ENCODE results near the gene BPIFB1.

The BPIFB1 gene

GRCh38 chr20:33337531-33338165, 54.6 kb downstream of the BPIFB1 start:
- Histone ChIP-seq H3K4me1 (ENCODE audit: control insufficient read depth, insufficient read depth, low read length) (no peaks in the 10 kb centered on the region), H3K9me3 (ENCODE audit: control insufficient read depth, low read length) (no peaks in the 10 kb centered on the region), H3K4me3 (ENCODE audit: low read length) (no peak overlapping the region), H3K9ac (ENCODE audit: low read length) (no peak overlapping the region), H3K27me3 (ENCODE audit: control insufficient read depth, insufficient read depth, low read length) (no peaks in the 10 kb centered on the region), H3K36me3 (ENCODE audit: control insufficient read depth, insufficient read depth, low read length) (no peaks in the 10 kb centered on the region)

GRCh38 chr20:33338467-33339258, 55.6 kb downstream of the BPIFB1 start:
- H3K36me3 ChIP-seq (ENCODE audit: control insufficient read depth, insufficient read depth, low read length): no peaks in the 10 kb centered on the region
- no peak overlapping the region for H3K4me3 ChIP-seq (ENCODE audit: low read length)
- H3K9me3 ChIP-seq (ENCODE audit: control insufficient read depth, low read length): no peaks in the 10 kb centered on the region
- H3K27me3 ChIP-seq (ENCODE audit: control insufficient read depth, insufficient read depth, low read length): no peaks in the 10 kb centered on the region
- H3K9ac ChIP-seq (ENCODE audit: low read length): no peak overlapping the region
- no peaks in the 10 kb centered on the region for H3K4me1 ChIP-seq (ENCODE audit: control insufficient read depth, insufficient read depth, low read length)

- H3K4me1 ChIP-seq (ENCODE audit: control insufficient read depth, insufficient read depth, low read length): no peaks in the 10 kb centered on the region
- no peaks in the 10 kb centered on the region for H3K9me3 ChIP-seq (ENCODE audit: control insufficient read depth, low read length)
- H3K9ac ChIP-seq (ENCODE audit: low read length): no peak overlapping the region
- no peak overlapping the region for H3K4me3 ChIP-seq (ENCODE audit: low read length)
- H3K36me3 ChIP-seq (ENCODE audit: control insufficient read depth, insufficient read depth, low read length): no peaks in the 10 kb centered on the region
- H3K27me3 ChIP-seq (ENCODE audit: control insufficient read depth, insufficient read depth, low read length): no peaks in the 10 kb centered on the region
Measured at GRCh38 chr20:33339515-33340058, 56.6 kb downstream of the BPIFB1 start.

- H3K36me3 ChIP-seq (ENCODE audit: control insufficient read depth, insufficient read depth, low read length): no peaks in the 10 kb centered on the region
- no peaks in the 10 kb centered on the region for H3K9me3 ChIP-seq (ENCODE audit: control insufficient read depth, low read length)
- H3K27me3 ChIP-seq (ENCODE audit: control insufficient read depth, insufficient read depth, low read length): no peaks in the 10 kb centered on the region
- H3K4me3 ChIP-seq (ENCODE audit: low read length): no peak overlapping the region
- H3K9ac ChIP-seq (ENCODE audit: low read length): no peak overlapping the region
- no peaks in the 10 kb centered on the region for H3K4me1 ChIP-seq (ENCODE audit: control insufficient read depth, insufficient read depth, low read length)
Measured at GRCh38 chr20:33343521-33343920, 60.5 kb downstream of the BPIFB1 start.

GRCh38 chr20:33345342-33345741, 62.3 kb downstream of the BPIFB1 start:
- no peaks in the 10 kb centered on the region for H3K9me3 ChIP-seq (ENCODE audit: control insufficient read depth, low read length)
- no peaks in the 10 kb centered on the region for H3K36me3 ChIP-seq (ENCODE audit: control insufficient read depth, insufficient read depth, low read length)
- H3K4me1 ChIP-seq (ENCODE audit: control insufficient read depth, insufficient read depth, low read length): no peaks in the 10 kb centered on the region
- H3K4me3 ChIP-seq (ENCODE audit: low read length): no peak overlapping the region
- no peak overlapping the region for H3K9ac ChIP-seq (ENCODE audit: low read length)
- H3K27me3 ChIP-seq (ENCODE audit: control insufficient read depth, insufficient read depth, low read length): no peaks in the 10 kb centered on the region

- H3K36me3 ChIP-seq (ENCODE audit: control insufficient read depth, insufficient read depth, low read length): no peaks in the 10 kb centered on the region
- no peaks in the 10 kb centered on the region for H3K9me3 ChIP-seq (ENCODE audit: control insufficient read depth, low read length)
- no peaks in the 10 kb centered on the region for H3K27me3 ChIP-seq (ENCODE audit: control insufficient read depth, insufficient read depth, low read length)
- H3K4me1 ChIP-seq (ENCODE audit: control insufficient read depth, insufficient read depth, low read length): no peaks in the 10 kb centered on the region
- no peak overlapping the region for H3K4me3 ChIP-seq (ENCODE audit: low read length)
- no peak overlapping the region for H3K9ac ChIP-seq (ENCODE audit: low read length)
Measured at GRCh38 chr20:33348136-33348937, 65.3 kb downstream of the BPIFB1 start.

GRCh38 chr20:33349493-33349892, 66.5 kb downstream of the BPIFB1 start:
- no peaks in the 10 kb centered on the region for H3K36me3 ChIP-seq (ENCODE audit: control insufficient read depth, insufficient read depth, low read length)
- no peaks in the 10 kb centered on the region for H3K27me3 ChIP-seq (ENCODE audit: control insufficient read depth, insufficient read depth, low read length)
- no peaks in the 10 kb centered on the region for H3K9me3 ChIP-seq (ENCODE audit: control insufficient read depth, low read length)
- no peak overlapping the region for H3K9ac ChIP-seq (ENCODE audit: low read length)
- H3K4me3 ChIP-seq (ENCODE audit: low read length): no peak overlapping the region
- no peaks in the 10 kb centered on the region for H3K4me1 ChIP-seq (ENCODE audit: control insufficient read depth, insufficient read depth, low read length)

GRCh38 chr20:33351696-33352095, 68.7 kb downstream of the BPIFB1 start:
- no peaks in the 10 kb centered on the region for H3K9me3 ChIP-seq (ENCODE audit: control insufficient read depth, low read length)
- H3K4me1 ChIP-seq (ENCODE audit: control insufficient read depth, insufficient read depth, low read length): no peaks in the 10 kb centered on the region
- no peaks in the 10 kb centered on the region for H3K36me3 ChIP-seq (ENCODE audit: control insufficient read depth, insufficient read depth, low read length)
- no peak overlapping the region for H3K9ac ChIP-seq (ENCODE audit: low read length)
- no peaks in the 10 kb centered on the region for H3K27me3 ChIP-seq (ENCODE audit: control insufficient read depth, insufficient read depth, low read length)
- no peak overlapping the region for H3K4me3 ChIP-seq (ENCODE audit: low read length)

GRCh38 chr20:33352258-33353012, 69.4 kb downstream of the BPIFB1 start:
- Histone ChIP-seq H3K4me3 (ENCODE audit: low read length) (no peak overlapping the region), H3K36me3 (ENCODE audit: control insufficient read depth, insufficient read depth, low read length) (no peaks in the 10 kb centered on the region), H3K9ac (ENCODE audit: low read length) (no peak overlapping the region), H3K9me3 (ENCODE audit: control insufficient read depth, low read length) (no peaks in the 10 kb centered on the region), H3K27me3 (ENCODE audit: control insufficient read depth, insufficient read depth, low read length) (no peaks in the 10 kb centered on the region), H3K4me1 (ENCODE audit: control insufficient read depth, insufficient read depth, low read length) (no peaks in the 10 kb centered on the region)

- H3K9me3 ChIP-seq (ENCODE audit: control insufficient read depth, low read length): no peaks in the 10 kb centered on the region
- H3K4me1 ChIP-seq (ENCODE audit: control insufficient read depth, insufficient read depth, low read length): no peaks in the 10 kb centered on the region
- no peak overlapping the region for H3K9ac ChIP-seq (ENCODE audit: low read length)
- no peak overlapping the region for H3K4me3 ChIP-seq (ENCODE audit: low read length)
- H3K36me3 ChIP-seq (ENCODE audit: control insufficient read depth, insufficient read depth, low read length): no peaks in the 10 kb centered on the region
- no peaks in the 10 kb centered on the region for H3K27me3 ChIP-seq (ENCODE audit: control insufficient read depth, insufficient read depth, low read length)
Measured at GRCh38 chr20:33353013-33353402, 70.0 kb downstream of the BPIFB1 start.

Data from mucosa of stomach (tissue), 1 donor.